Stimulated activated CD4-positive, alpha-beta T cell treated with anti-CD3 and anti-CD28 coated beads, Interleukin-4, amount 100 ng/mL, for 48 hours (primary cell): ENCODE measurements around the gene ORC3.
"Not testable (repeated sequence)": the region's sequence is repeated elsewhere in the genome, so short reads cannot be mapped to it uniquely, and the experiment has no call there.

Source experiments
- DNase-seq, 2 donors: peaks; one replicate each; pipeline ENCODE4 v3.0.0-alpha.2; 2020; ENCODE audit warnings: low read depth in 2 of 2

The ORC3 gene

DNA sequence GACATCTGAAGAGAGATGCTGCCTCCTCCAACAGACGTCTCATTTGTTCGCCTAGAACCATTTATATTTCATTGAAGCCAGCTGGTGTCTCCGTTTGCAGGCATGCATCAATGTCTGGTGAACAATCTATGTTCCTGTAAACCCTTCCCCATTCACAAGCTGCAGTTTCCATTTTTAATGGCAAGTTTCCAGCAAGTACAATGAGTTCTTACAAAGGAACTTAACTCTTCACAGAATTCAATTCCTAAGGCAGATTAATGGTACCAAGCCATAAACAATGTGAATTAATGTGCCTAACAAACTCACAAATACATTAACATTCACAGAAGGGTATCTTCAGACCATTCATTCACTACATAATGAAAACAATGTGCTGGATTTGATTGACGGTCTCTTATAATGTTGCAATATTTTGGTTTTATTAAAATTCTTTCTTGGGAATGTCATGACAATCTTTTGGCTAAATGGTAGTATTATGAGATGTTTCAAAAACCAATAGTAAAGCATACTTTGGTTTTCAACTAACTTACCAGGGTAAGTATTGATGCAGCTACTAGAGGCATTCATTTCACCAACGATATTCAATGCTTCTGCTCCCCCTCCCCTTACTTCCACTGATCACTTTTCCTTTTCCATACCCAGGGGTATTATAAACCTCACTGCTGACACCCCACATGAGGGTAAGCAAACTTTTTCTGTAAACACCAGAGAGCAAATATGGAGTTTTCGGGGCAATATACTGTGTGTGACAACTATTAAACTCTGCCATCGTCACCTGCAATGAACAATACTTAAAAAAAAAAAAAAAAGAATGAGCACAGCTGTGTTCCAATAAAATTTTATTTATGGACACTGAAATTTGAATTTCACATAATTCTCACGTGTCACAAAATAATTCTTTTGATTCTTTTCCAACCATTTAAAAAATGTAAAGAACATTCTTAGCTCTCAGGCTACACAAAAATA is 107.9 kb downstream of the ORC3 start:
- DNase-seq = no peak

DNA sequence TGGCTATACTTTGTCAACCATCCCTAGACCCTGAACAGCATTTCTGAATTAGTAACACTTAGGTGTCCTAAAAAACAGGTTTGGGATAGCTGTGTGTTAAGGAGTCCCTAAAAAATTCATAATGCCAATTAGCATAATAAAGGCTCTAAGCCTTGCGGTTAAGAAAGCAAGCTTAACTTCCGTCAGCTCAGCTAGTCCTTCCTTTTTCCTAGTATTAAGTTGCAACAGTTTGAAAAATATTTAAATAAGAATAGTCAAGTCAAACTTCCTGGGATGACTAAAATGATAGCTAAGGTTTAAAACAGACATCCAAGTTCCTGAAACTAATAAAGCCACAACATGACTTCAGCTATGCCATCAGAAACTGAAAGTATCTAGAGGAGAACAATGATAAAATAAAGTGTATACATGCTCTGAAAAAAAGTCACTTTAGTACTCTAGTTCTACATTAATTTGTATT is 108.6 kb downstream of the ORC3 start:
- no peak for DNase-seq

DNA sequence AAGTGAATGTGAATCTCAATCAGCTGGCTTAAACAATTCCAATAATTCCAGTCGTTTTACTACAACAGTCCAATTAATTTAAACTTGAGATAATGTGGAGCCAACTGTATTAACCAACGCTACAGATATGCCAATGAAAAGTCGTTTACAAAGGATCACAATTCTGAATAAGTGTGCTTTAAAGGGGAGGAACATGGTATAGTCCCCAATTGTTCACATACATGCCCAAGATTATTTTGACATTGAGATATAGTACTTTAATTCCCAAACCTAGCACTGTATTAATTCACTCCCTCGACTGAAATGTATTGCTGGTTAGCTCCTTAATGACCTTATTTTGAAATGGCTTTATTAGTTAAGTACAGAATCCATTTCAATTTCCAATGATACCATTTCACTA is 109.6 kb downstream of the ORC3 start:
- no peak for DNase-seq

DNA sequence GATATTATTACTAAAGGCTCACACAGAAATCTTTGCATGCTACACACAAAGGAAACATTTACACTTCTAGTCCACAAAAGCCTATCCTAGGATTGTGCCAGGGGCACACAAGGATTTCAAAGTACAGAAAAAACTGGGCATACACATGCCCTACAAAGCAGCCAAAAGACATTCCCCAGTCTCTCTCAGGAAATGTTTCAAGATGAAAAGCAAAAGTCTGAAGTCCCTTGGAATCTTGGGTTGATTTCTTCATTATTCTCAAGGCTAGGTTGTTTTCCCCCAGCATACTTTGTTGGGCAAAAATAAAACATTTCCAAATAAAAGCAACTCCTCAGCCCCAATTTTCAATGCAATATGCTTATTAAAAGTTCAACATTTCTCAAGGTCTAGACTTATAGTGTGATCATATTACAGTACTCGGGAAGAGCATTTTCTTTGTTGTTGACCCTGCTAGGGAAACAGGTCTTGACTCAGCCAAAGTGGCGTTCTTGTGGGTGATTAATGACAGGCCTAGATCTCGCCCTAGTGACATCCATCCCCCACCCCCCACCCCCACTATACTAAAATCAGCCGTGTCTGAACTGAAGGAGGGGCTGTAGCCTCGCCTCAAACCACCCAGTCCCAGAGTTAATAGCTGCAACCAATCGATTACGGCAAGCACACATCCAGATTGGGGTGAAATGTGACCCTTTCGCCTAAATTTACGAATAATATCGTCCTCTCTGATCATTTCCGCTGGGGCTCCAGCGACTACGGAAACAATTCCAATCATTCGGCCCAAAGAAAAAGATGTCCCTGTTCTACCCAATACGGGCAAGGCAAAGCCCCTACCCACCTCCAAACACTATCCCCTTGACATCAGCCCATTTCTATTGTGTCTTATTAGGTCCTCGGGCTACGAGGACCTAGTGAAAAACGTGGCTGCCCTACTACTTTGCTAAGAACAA is 110.7 kb downstream of the ORC3 start:
- DNase-seq = peak in 1 of 2 donors; percentile 8

DNA sequence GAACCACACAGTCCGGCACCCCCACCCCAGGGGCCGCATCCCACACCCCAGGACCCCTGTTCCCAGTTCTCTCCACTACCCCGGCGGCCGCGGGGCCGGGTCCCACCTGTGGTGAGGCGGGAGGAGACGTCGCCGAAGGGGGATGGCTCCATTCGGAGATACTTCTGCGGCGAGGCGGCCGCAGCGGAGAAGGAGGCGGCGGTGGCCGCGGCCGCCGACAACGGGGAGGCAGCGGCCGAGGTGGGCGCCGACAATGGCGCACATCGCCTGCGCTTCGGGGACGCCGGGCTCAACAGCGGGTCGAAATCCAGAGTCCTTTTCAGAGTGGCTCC is 111.4 kb downstream of the ORC3 start:
- DNase-seq = peak in 1 of 2 donors; percentile 27

DNA sequence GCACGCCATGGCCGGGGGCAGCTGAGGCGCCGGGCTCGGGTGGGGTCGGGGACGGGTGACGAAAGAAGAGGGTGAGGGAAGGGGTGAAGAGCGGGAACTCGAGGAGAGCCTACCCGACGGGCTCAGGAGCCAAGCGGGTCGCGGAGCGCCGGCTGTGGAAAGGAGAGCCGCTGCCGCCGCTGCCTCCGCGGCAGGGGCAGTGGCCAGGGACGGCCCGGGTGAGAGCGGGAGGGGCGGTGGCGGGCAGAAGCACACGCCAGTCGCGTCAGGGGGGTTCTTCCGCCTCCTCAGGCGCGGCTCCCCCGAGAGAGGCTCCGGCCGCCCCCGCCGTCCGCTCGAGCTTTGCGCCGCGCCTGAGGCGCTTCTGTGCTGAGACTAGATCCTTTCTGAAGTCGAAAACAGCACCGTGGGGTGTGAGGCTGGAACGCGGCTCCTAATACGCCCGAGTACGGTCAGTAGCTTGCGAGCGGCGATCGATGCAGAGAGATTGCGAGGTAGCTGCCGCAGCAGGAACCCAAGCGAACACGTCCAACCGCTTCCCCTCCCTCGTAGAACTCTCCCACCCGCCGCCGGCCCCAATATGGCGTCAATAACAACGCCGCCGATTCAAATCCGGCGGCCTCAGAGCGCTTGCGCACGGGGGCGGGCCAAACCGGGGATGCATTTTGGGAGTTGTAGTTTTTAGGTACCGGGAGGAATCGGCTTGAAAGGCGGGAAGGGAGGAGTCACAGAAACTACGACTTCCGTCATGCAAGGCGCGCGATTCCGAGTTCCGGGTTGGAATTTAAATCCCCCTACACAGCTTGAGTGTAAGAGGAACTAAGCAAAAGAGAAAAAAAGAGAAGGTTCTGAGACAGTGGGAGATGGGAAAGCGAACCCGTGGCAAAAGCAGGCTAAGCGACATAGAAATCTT is 112.0 kb downstream of the ORC3 start, which contains the start of gene AKIRIN2:
Gene AKIRIN2, minus strand, starts transcription at position 558 of the 913 bp plus-strand sequence. Its CDS starts 549 bp downstream, at position 9.
- peak; percentile 93 to 95 for DNase-seq

DNA sequence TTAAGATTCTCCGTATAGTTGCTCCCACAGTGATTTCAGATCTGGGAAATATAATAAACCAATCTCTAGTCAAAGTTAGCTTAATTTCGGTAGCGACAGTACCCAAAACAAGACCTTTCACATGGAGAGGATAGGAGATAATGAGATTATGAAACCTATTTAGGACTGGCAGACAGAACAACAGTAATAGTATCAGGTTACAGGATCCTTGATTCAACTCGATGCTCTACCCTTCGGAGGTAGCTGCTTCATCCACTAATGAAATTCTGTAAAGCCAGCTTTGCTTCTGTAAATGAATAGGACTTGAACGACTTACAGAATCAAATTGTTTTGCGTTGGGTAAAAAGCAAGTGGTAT is 112.6 kb downstream of the ORC3 start:
- no peak for DNase-seq

DNA sequence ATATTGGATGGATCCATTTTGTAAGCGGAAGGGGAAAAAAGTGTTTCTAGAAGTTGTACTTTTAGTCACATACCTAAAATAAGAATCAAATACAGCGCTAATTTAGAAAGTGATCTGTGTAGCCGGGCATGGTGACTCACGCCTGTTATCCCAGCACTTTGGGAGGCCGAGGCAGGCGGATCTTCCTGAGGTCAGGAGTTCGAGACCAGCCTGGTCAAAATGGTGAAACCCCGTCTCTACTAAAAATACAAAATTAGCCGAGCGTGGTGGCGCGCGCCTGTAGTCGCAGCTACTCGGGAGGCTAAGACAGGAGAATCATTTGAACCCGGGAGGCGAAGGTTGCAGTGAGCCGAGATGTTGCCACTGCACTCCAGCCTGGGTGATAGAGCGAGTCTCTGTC is 113.1 kb downstream of the ORC3 start:
- DNase-seq = not testable (repeated sequence)

DNA sequence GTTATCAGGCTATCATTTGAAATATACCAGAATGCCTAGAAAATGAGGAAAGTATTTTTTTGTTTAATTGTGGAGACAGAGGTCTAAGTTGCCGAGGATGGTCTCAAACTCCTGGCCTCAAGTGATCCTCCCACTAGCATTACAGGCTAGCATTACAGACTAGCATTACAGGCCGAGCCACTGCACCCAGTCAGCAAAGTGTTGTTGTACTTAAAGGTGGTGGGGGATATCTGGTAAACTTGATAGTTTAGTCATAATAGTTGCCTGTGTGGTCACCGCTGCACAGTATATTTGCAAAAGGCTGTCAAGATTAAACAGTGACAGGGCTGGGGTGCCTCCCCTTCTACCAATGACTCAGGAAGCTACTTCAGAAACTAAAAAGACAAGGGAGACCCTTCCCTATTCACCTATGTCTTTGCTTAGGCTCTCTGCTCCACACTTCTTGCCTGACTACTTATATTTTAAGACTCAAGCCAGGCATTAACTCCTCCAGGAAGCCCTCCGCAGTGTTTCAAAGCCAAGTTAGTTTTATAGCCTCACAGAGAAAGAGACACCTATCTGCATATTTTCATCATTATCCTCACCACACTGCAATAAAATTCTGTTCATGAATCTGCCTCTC is 115.2 kb downstream of the ORC3 start:
- DNase-seq = peak; percentile 38 to 46

DNA sequence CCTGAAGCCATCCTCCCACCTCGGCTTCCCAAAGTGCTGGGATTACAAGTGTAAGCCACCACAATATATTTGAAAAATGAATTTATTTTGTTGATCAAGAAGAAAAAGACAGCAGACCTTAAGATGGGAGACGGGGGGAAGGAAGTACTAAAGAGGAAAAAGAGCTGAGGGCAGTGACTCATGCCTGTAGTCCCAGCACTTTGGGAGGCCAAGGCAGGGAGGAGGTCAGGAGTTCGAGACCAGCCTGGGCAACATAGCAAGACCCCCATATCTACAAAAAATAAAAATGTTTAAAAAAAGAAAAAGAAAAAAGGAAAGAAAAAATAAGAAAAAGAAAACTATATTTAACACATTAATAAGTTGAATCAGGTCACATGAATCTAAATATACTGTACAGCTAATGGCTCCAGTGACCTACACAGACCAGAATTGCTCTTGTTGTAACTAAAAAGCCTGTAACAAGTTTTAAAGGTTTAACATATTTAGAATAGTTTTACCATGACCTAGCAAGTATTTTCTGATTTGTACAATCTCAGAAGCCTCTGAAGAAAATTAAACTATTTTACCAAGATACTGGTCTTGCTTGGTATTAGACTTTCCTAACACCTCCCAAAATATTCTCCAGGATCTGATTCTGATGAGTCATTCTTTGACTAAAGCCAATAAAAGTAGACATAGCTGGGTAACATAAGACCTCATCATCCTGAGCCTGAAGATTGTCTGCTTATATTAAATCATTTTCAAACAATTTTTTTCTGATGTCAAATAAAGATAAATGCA is 116.4 kb downstream of the ORC3 start:
- no peak for DNase-seq

DNA sequence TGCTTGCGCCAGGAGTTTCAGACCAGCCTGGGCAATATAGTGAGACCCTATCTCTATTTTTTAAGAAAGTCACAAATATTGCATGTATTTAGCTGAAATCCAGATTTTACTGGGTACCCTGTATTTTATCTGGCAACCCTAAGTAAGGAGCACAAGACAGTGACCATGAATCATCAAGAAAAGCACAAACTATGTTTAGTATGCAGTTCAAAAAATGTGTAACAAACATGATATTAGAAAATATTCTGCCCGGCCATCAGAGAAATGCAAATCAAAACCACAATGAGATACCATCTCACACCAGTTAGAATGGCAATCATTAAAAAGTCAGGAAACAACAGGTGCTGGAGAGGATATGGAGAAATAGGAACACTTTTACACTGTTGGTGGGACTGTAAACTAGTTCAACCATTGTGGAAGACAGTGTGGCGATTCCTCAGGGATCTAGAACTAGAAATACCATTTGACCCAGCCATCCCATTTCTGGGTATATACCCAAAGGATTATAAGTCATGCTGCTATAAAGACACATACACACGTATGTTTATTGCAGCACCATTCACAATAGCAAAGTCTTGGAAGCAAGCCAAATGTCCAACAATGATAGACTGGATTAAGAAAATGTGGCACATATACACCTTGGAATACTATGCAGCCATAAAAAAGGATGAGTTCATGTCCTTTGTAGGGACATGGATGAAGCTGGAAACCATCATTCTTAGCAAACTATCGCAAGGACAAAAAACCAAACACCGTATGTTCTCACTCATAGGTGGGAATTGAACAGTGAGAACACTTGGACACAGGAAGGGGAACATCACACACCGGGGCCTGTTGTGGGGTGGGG is 118.9 kb downstream of the ORC3 start:
- DNase-seq = not testable (repeated sequence)

DNA sequence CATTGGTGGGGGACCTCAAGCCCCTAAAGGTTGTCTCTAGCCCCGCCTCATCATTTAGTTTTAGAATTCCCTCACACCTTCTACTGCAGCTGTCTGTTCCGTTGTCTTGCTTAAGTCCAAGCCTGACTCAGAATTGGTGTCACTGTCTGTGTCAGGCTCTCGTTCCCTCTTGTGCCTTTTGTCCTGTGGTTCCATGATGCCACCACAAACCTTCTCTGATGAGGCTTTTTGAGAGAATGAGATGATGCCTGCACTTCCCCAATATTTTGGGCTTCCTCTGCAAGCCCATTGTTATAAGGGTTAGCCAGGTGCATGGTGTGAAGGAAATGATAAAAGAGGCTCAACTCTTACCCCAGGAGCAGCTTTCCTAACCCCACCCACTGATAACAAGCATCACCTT is 120.2 kb downstream of the ORC3 start:
- no peak for DNase-seq

DNA sequence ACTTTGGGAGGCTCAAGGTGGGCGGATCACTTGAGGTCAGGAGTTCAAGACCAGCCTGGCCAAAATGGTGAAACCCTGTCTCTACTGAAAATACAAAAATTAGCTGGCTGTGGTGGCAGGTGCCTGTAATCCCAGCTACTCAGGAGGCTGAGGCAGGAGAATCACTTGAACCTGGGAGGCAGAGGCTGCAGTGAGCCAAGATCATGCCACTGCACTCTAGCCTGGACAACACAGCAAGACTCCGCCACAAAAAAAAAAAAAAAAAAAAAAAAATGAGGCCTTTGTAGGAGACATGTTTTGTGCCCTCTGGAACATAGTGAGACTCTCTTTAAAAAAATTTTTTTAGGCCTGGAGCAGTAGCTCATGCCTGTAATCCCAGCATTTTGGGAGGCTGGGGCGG is 122.8 kb downstream of the ORC3 start:
- DNase-seq = not testable (repeated sequence)

DNA sequence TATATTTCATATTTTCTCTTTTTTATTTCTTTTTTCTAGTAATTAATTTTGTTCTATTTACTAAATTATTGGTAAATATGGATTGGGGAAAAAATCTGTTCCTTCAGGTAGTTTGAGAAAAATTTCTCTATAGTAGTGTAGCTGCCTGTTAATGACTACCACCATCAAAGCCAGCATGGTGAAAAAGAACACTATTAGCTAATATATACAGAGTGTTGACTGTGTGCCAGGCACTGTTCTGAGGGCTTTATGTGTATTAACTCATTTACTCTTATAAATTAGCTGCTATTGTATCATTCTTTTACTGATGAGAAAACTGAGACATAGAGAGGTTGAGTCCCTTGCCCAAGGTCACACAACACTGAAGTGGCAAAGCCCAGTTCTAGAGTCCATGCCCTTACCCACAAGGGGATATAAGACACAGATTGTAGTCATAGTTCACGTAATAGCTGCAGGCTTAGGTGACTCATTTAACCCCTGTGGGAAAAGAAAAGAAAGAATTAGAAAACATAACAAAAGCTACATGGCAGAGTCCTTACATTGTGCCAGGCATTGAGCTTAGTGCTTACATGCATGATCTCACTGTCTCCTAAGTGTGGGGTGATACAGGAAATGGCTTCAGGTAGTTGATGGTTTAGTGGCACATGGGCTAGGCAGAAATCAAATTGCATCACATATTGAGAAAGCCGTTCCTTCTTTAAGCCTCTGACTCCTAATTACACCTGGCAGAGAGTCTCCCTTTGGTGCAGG is 124.3 kb downstream of the ORC3 start:
- no peak for DNase-seq
